Renal cortical epithelial cell (primary cell): ENCODE results near the gene MPIG6B. TPM values are rescaled to one million over a fixed set of nuclear protein-coding genes. Genes with fewer than 3 reads are reported as not detected.

Experiments used
- DNase-seq: peaks from one replicate; pipeline ENCODE4 v3.0.0-alpha.2; 2011; ENCODE audit warnings: low read depth
- total RNA-seq: library from RNA; depleted of rRNA; stranded (reverse); fragments of >200 nt; gene quantifications from 2 replicates; pipeline ENCODE4 v1.2.3, GENCODE V29; 2014

MPIG6B gene, protein sequence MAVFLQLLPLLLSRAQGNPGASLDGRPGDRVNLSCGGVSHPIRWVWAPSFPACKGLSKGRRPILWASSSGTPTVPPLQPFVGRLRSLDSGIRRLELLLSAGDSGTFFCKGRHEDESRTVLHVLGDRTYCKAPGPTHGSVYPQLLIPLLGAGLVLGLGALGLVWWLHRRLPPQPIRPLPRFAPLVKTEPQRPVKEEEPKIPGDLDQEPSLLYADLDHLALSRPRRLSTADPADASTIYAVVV
- total RNA-seq = not detected in 2 replicates

- DNase-seq = no peak
Observed at GRCh38 chr6:31723245-31723979, at the start of gene MPIG6B. MPIG6B (plus strand) TSS chr6:31723373; CDS start chr6:31723384, 11 bp downstream.

DNA sequence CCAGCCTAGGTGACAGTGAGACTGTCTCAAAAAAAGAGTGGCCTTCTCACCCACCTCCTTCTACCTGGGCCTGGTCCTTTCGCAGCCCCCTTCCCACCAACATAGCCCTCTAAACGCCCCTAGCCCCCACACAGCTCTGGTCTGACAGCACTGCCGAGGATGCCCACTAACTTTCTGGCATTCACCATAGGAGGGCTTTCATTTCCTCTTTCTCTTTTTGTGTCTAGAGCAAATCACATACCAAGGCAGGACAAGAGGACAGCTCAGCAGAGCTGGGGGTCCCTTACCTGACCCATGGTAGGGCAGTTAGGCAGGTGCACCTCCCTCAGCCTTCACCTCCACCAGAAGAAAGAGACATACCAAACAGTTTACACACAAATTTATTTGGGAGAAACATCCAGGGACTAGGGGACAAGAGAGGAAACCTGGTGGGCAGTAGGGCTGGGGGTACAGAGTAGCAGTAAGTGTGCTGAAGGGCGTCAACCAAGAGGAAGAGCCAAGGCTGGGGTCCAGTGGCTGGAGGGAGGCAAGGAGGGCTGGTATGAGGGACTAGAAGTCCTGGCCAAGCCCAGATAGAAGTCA is 46.8 kb upstream of the MPIG6B start:
- no peak for DNase-seq

- DNase-seq = no peak
Observed at GRCh38 chr6:31676904-31677303, 46.3 kb upstream of the MPIG6B start.

DNA sequence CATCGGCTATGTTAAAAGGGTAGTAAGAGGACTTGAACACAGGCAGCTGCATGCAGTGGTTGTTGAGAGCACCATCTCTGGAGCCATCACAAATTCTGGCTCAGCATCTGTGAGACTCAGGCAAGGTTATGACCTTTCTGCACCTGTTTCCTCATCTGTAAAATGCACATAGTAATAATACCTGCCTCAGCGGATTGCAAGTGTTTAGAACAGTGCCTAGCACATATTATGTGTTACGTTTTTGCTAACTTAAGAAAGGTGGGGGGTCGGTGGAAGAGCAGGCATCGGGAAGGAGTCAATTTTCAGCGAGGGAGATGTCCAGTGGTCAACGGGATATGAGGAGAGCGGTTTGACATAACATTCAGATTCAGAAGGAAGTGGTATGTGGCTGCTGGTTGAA is 45.2 kb upstream of the MPIG6B start:
- DNase-seq = no peak

GRCh38 chr6:31680226-31681134 is 42.7 kb upstream of the MPIG6B start, which contains the start of gene LY6G5C:
LY6G5C (minus strand) TSS chr6:31681067; CDS start chr6:31680373, 694 bp downstream.
- peak; percentile 84 for DNase-seq

GRCh38 chr6:31681135-31681671 is 42.0 kb upstream of the MPIG6B start:
- peak; percentile 53 for DNase-seq

DNA sequence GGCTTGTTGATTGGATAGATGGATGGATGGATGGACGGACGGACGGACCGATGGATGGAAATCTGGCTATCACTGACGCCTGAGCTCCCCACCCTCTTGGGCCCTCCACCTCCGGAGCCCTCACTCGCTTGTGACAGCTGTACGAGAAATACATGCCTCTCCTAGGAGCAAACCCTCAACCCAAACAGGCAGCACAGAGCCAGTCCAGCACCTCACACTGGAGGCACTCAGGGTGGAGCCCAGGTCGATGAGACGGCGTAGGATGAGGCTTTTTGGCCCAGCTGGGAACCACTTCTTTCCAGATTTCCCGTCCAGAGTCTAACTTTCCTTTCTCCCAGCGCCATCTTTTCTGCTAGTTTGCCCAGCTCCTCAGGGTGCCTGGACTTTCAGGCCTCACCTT is 39.6 kb upstream of the MPIG6B start:
- DNase-seq = no peak

GRCh38 chr6:31686483-31686882 is 36.7 kb upstream of the MPIG6B start:
- no peak for DNase-seq

DNA sequence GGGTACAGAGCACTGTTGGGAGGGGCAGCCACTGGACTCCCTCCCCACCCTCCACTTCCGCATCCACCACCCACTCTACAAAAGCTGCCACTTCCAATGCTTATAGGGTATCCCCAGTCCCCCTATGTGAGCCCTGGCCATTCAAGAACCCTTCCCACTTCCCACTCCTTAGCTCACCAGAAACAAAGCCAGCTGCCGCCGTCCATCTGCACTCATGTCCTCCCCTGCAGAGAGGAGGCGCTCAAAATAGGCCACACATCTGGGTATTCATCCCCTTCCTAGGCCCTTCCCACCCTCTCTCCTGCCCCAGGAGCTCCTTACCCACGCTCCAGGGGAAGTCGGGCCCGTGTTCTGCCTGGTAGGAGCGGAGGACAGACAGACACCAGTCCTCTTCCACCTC is 35.9 kb upstream of the MPIG6B start:
- DNase-seq = no peak

- no peak for DNase-seq
Observed at GRCh38 chr6:31687860-31688693, 35.1 kb upstream of the MPIG6B start.

DNA sequence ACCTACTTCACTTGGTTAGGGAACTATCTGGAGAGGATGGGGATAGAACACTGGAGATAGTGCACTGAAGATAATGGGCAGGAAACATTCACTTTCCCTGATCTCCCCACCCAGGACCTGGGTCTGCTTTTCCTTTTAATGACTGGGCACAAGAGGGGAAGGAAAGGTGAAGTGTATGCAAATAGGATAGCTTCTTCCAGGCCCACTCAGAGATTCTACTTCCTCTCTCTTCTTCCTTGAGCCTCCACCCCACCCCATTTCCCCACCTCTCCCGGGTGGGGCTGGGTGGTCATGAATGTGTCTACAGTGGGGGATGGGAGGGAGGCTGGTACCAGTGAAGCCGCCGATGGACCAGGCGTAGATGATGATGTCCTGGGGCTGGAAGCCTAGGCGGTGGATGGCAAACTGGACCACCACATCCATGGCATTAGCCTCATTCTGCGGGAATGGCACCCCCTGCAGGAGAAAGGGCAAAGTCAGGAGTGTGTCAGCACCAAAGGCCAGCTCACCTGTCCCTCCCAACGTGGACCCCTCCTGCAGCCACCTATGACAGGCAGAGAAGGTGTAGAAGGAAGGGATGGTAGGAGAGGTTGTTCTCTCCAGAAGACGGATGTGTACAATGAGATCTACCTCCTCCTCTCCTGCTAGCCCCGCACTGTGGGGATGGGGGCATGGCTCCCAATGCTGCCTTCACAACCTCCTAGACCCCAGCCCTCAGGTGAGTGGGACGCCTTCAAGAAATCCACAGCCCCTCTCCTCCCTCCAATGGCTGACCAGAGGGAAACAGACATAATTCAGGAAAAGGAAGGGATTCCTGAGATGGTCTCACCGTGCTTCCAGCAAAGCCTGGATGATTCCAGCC is 33.7 kb upstream of the MPIG6B start:
- DNase-seq = no peak

DNA sequence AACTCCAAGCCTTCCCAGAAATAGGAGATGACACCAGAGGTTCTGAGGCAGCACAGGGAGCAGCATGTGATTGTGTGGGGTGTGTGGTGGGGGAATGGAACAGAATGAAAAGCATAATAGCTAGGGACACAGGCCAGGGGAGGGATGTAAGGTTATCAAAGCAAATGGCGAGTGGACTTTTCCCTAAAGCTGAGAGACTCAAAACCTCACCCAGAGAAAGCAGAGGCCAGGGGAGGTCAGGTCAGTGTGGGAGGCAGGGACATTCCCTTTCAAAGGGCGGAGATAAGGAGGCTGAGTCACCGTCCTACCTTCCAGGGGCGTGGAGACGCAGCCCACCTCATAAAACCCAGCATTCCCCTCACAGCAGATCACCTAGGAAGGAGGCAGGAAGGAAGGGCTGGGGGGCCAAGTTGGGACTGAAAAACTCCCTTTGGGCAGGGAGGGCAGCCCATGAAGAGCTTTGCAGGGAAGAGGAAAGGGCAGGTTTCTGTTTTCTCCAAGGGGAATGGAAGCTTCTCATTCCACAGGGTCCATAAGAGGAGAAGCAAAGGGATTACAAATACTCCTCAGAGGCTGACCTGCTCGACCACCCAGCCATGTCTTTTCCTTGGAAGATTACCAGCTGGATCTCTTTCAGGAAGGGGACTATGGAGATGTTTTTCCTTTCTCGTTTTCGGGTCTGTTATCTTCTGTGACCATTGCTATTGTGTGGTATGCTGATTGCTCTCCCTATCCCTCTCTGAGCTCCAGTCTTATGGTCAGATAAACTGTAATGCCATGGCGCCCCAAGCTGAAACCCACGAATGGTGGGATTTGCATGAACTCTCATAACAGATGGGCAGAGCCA is 32.7 kb upstream of the MPIG6B start:
- DNase-seq = no peak

- DNase-seq = no peak
Observed at GRCh38 chr6:31691078-31691463, 32.1 kb upstream of the MPIG6B start.

DNA sequence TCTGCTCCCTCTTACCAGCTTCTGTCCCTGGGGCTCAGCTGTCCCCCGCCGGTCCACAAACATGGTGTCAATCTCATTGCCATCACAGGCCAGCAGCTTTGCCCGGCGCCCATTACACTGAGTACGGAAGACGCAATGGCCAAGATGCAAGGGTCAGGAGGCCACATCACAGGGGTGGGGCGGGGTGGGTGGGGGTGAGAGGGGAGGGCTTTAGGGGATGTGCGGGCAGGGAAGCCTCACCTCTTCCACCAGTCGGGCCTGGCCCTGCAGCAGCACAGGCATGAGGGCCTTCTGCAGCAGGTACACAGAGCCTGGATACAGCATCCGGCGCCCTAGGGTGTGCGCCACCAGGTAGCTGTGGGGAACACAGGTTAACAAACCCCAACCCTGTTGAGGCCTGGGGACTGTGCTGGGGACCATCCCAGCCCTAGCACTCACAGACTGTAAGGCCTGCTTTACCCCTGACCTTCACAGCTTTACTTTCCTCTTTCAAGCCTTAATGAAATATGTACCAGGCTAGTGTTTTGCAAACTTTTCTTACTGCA is 31.5 kb upstream of the MPIG6B start:
- no peak for DNase-seq

GRCh38 chr6:31692353-31692752 is 30.8 kb upstream of the MPIG6B start:
- no peak for DNase-seq

- no peak for DNase-seq
Observed at GRCh38 chr6:31692886-31693285, 30.3 kb upstream of the MPIG6B start.

DNA sequence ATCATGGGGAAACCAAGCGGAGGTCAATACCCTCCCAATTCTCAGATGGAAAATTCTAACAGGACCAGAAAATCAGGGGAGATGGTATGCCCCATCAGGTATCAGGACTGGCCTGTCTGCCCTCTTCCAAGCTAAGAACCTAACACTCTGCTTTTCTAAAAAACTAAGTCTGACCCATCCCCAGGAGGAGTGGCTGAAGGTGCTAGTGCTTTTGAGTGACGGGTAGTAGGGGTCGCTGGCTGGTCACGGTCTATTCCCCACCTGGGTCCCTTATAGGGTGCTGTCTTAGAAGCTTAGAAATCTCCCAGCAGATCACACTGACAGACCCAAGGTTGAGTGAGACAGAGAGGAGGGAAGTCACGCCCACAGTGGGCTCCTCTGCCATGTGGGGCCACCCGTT is 29.6 kb upstream of the MPIG6B start:
- no peak for DNase-seq

DNA sequence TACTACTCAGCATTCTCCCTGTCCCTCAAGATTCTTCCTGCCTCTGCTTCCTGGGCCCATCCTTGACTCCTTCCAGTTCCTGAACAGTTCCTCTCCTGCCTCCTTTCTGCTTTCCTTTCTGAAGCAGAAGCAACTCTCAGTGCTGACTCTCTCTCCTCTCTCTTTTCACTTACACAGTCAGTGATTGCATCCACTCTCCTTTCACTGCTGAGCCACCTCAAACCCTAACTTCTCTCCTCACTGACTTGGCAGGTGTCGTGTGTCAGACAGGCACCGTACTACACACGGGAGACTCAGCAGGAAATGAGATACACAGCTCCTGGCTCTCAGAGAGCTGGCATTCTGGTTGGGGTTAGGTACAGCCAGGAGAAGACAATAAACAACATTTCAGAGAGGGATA is 25.6 kb upstream of the MPIG6B start:
- no peak for DNase-seq
